Transverse colon (tissue), 4 donors: Measurements from ENCODE around the gene BEND3. TPM values are rescaled to one million over a fixed set of nuclear protein-coding genes. Genes with fewer than 3 reads are reported as not detected.

Source experiments
- DNase-seq: peaks from one replicate; pipeline ENCODE4 v3.0.0-alpha.2; 2019
- H3K27ac ChIP-seq, 4 donors: fragments of 200-600 bp; sonication (generic); 2 replicates each; pipeline ENCODE4 v1.5.1; 2016 to 2018; ENCODE audit warnings: inconsistent platforms in 4 of 4
- H3K27me3 ChIP-seq: fragments of 200-600 bp; sonication (generic); 2 replicates; pipeline ENCODE4 v1.5.1; 2017; ENCODE audit warnings: inconsistent platforms
- H3K36me3 ChIP-seq, 4 donors: fragments of 200-600 bp; sonication (generic); 2 replicates each; pipeline ENCODE4 v1.5.1; 2017 to 2019; ENCODE audit warnings: inconsistent platforms in 4 of 4
- H3K4me1 ChIP-seq, 4 donors: fragments of 200-600 bp; sonication (generic); 2 replicates each; pipeline ENCODE4 v1.5.1; 2017 to 2020; ENCODE audit warnings: inconsistent platforms in 4 of 4
- H3K4me3 ChIP-seq, 4 donors: fragments of 200-600 bp; sonication (generic); 1 replicate in 1 of 4; 2 replicates in 3 of 4; pipeline versions ENCODE4 v1.5.1 to v1.6.1; 2017 to 2019; ENCODE audit warnings: inconsistent platforms in 4 of 4
- H3K9me3 ChIP-seq, 2 donors: fragments of 200-600 bp; sonication (generic); 2 replicates each; pipeline ENCODE4 v1.5.1; 2017 to 2019; ENCODE audit warnings: inconsistent platforms in 2 of 2
- CTCF ChIP-seq, 5 experiments: fragments of 200-600 bp in 3 of 5; fragments of 450-650 bp in 2 of 5; sonication (generic) in 3 of 5; IDR thresholded peaks; 1 replicate in 2 of 5; 2 replicates in 3 of 5; pipeline ENCODE4 v1.5.1; 2016 to 2017; ENCODE audit warnings: antibody characterized with exemption in 5 of 5, inconsistent platforms in 3 of 5, mild to moderate bottlenecking in 2 of 5, moderate library complexity in 1 of 5
- EP300 ChIP-seq: sonication (generic); formaldehyde crosslinking; IDR thresholded peaks from one replicate; pipeline ENCODE4 v1.6.1; 2017; ENCODE audit warnings: antibody characterized with exemption, low read depth
- POLR2A ChIP-seq: fragments of 450-650 bp; IDR thresholded peaks from one replicate; pipeline ENCODE4 v1.6.1; 2016; ENCODE audit warnings: antibody characterized with exemption, mild to moderate bottlenecking, moderate library complexity
- POLR2AphosphoS5 ChIP-seq, 3 donors: sonication (generic); formaldehyde crosslinking; IDR thresholded peaks; one replicate each; pipeline ENCODE4 v1.6.1; 2016; ENCODE audit warnings: antibody characterized with exemption in 3 of 3
- WGBS, 2 donors: methylation state at CpG; one replicate each; pipeline ENCODE4 v1.1.5; 2018; ENCODE audit warnings: low coverage in 1 of 2; 5-methylcytosine and 5-hydroxymethylcytosine counted together
- in situ Hi-C, 4 donors: fragments of 200-750 bp; cut with MboI; loops; one replicate each; pipeline versions ENCODE4 v1.15.0 to v1.15.1; 2017; ENCODE audit warnings: low sequenced_read_pairs in 3 of 4, low pct_ligation_motif_present in 1 of 4, low pct_unique_long_range_greater_than_20kb in 1 of 4
- intact Hi-C: fragments of 100-400 bp; cut with DNase I; formaldehyde crosslinking; loops from one replicate; pipeline ENCODE4 v1.15.1; 2023; ENCODE audit warnings: low total_unique reads
- total RNA-seq, 4 donors: library from RNA; depleted of rRNA; stranded (reverse); fragments of >200 nt; gene quantifications; one replicate each; pipeline ENCODE4 v1.1.0, GENCODE V29; 2016

Gene BEND3
- total RNA-seq, 4 donors from 2014 or later = 4.8 to 12.1 (median 5.0) TPM

- Histone ChIP-seq H3K9me3 (no peaks in the 10 kb centered on the region), H3K4me1 (peaks cover 0 to 2% (median 0%) of the 10 kb centered on the region in 4 donors), H3K27me3 (no peaks in the 10 kb centered on the region), H3K27ac (no peak overlapping the region), H3K36me3 (peaks cover 0 to under 1% (median 0%) of the 10 kb centered on the region in 4 donors), H3K4me3 (no peak overlapping the region)
- no peak for DNase-seq
- TF ChIP-seq EP300 = no peak
- no peak for TF ChIP-seq CTCF (IDR thresholded peaks at IDR 0.05)
- TF ChIP-seq POLR2AphosphoS5 (IDR thresholded peaks at IDR 0.05) = no peak
- no peak for TF ChIP-seq POLR2A
- in situ Hi-C loops (no loop called here), intact Hi-C loops (no loop called here)
- 74 to 80% methylated on average over 1 to 2 of the region's 2 CpGs for WGBS, 2 donors
Measured at GRCh38 chr6:107056796-107057195, 58.5 kb downstream of the BEND3 start.

- H3K4me1 ChIP-seq = no peaks in the 10 kb centered on the region
- intact Hi-C loops = no loop called here
- H3K36me3 ChIP-seq = peaks cover 0 to 26% (median 5%) of the 10 kb centered on the region in 4 donors
- DNase-seq = no peak
- in situ Hi-C loops = no loop called here
- no peaks in the 10 kb centered on the region for H3K9me3 ChIP-seq
- H3K27ac ChIP-seq = no peak overlapping the region
- H3K4me3 ChIP-seq = no peak overlapping the region
- TF ChIP-seq POLR2AphosphoS5 (IDR thresholded peaks at IDR 0.05) (no peak), EP300 (no peak), CTCF (IDR thresholded peaks at IDR 0.05) (no peak), POLR2A (no peak)
- H3K27me3 ChIP-seq = no peaks in the 10 kb centered on the region
- 90 to 96% methylated on average over 5 to 7 of the region's 7 CpGs for WGBS, 2 donors
Measured at GRCh38 chr6:107047807-107048206, 67.5 kb downstream of the BEND3 start.

- H3K4me3 ChIP-seq = no peak overlapping the region
- peaks cover 0 to 18% (median 5%) of the 10 kb centered on the region in 4 donors for H3K36me3 ChIP-seq
- 60 to 100% methylated on average over 1 to 11 of the region's 11 CpGs for WGBS, 2 donors
- no peak for DNase-seq
- no peaks in the 10 kb centered on the region for H3K27me3 ChIP-seq
- H3K4me1 ChIP-seq = peaks cover 0 to 14% (median 0%) of the 10 kb centered on the region in 4 donors
- in situ Hi-C loops = no loop called here
- no peaks in the 10 kb centered on the region for H3K9me3 ChIP-seq
- no peak for TF ChIP-seq CTCF (IDR thresholded peaks at IDR 0.05)
- TF ChIP-seq EP300 = no peak
- no peak for TF ChIP-seq POLR2AphosphoS5 (IDR thresholded peaks at IDR 0.05)
- no peak for TF ChIP-seq POLR2A
- intact Hi-C loops = no loop called here
- H3K27ac ChIP-seq = no peak overlapping the region
Measured at GRCh38 chr6:107045826-107046675, 69.3 kb downstream of the BEND3 start.

- in situ Hi-C loops = no loop called here
- 92 to 100% methylated on average over 1 of the region's 1 CpG for WGBS, 2 donors
- H3K27ac ChIP-seq = no peak overlapping the region
- no peaks in the 10 kb centered on the region for H3K9me3 ChIP-seq
- no peak overlapping the region for H3K4me3 ChIP-seq
- H3K4me1 ChIP-seq = peaks cover 0 to 18% (median 7%) of the 10 kb centered on the region in 4 donors
- H3K36me3 ChIP-seq = no peaks in the 10 kb centered on the region
- H3K27me3 ChIP-seq = no peaks in the 10 kb centered on the region
- intact Hi-C loops = no loop called here
- no peak for DNase-seq
- TF ChIP-seq POLR2A (no peak), POLR2AphosphoS5 (IDR thresholded peaks at IDR 0.05) (no peak), EP300 (no peak), CTCF (IDR thresholded peaks at IDR 0.05) (no peak)
Measured at GRCh38 chr6:107033126-107033525, 82.2 kb downstream of the BEND3 start.
